GM23338 (cell line): ENCODE results near the gene SLC45A1. TPM values are rescaled to one million over a fixed set of nuclear protein-coding genes. Genes with fewer than 3 reads are reported as not detected.

ENCODE experiments used
- ATAC-seq: fragments of 200-7000 bp; cut with Tn5 transposase; 3 replicates; pipeline ENCODE4 v1.9.1; 2020
- DNase-seq: peaks from one replicate; pipeline ENCODE4 v3.0.0-alpha.2; 2015; ENCODE audit warnings: low spot score
- H2AFZ ChIP-seq: fragments of 200-600 bp; sonication (generic); 2 replicates; pipeline ENCODE4 v1.8.0; 2016; ENCODE audit warnings: antibody characterized with exemption, mild to moderate bottlenecking, moderate library complexity
- H3F3A ChIP-seq: fragments of 200-600 bp; sonication (generic); replicated peaks from 2 replicates; pipeline ENCODE4 v1.8.0; 2017; ENCODE audit warnings: antibody characterized with exemption, mixed run types, low read depth
- H3K27ac ChIP-seq: fragments of 200-600 bp; sonication (generic); 2 replicates; pipeline ENCODE4 v1.6.1; 2016; ENCODE audit warnings: low read depth
- H3K27me3 ChIP-seq: fragments of 200-600 bp; sonication (generic); 2 replicates; pipeline ENCODE4 v1.8.0; 2016; ENCODE audit warnings: mild to moderate bottlenecking, mixed run types, moderate library complexity; ENCODE audit not compliant: insufficient read depth
- H3K36me3 ChIP-seq: fragments of 200-600 bp; sonication (generic); 2 replicates; pipeline ENCODE4 v1.8.0; 2016; ENCODE audit warnings: mild to moderate bottlenecking; ENCODE audit not compliant: insufficient read depth
- H3K4me1 ChIP-seq: fragments of 200-600 bp; sonication (generic); 2 replicates; pipeline ENCODE4 v1.8.0; 2016; ENCODE audit warnings: mild to moderate bottlenecking, moderate library complexity; ENCODE audit not compliant: insufficient read depth
- H3K4me2 ChIP-seq: fragments of 200-600 bp; sonication (generic); 2 replicates; pipeline ENCODE4 v1.7.1; 2017; ENCODE audit warnings: mixed run types
- H3K4me3 ChIP-seq: fragments of 200-600 bp; sonication (generic); 2 replicates; pipeline ENCODE4 v1.6.1; 2016; ENCODE audit warnings: mixed run types
- H3K79me2 ChIP-seq: fragments of 200-600 bp; sonication (generic); replicated peaks from 2 replicates; pipeline ENCODE4 v1.8.0; 2017; ENCODE audit warnings: mild to moderate bottlenecking; ENCODE audit not compliant: insufficient read depth
- H3K9me2 ChIP-seq: fragments of 200-600 bp; sonication (generic); 2 replicates; pipeline ENCODE4 v1.8.0; 2017; ENCODE audit not compliant: insufficient read depth
- H4K20me1 ChIP-seq: fragments of 200-600 bp; sonication (generic); replicated peaks from 2 replicates; pipeline ENCODE4 v1.8.0; 2017; ENCODE audit warnings: mild to moderate bottlenecking; ENCODE audit not compliant: insufficient read depth
- H3K27ac Mint-ChIP-seq: 2 replicates; pipeline ENCODE4 v1.8.0; 2020; ENCODE audit warnings: inconsistent platforms, mild to moderate bottlenecking, moderate library complexity, mixed read lengths
- H3K27me3 Mint-ChIP-seq: 3 replicates; pipeline ENCODE4 v1.8.0; 2022; ENCODE audit warnings: low read depth, mild to moderate bottlenecking, moderate library complexity, mixed read lengths, inconsistent platforms; ENCODE audit not compliant: insufficient read depth, poor library complexity
- H3K36me3 Mint-ChIP-seq: 3 replicates; pipeline ENCODE4 v1.8.0; 2021; ENCODE audit warnings: low read depth, mild to moderate bottlenecking, inconsistent platforms, moderate library complexity, mixed read lengths
- H3K4me1 Mint-ChIP-seq: 3 replicates; pipeline ENCODE4 v1.8.0; 2020; ENCODE audit warnings: mild to moderate bottlenecking, inconsistent platforms, mixed read lengths
- H3K4me3 Mint-ChIP-seq: 3 replicates; pipeline ENCODE4 v1.8.0; 2021; ENCODE audit warnings: moderate library complexity, mild to moderate bottlenecking, inconsistent platforms, mixed read lengths
- H3K9me3 Mint-ChIP-seq: 3 replicates; pipeline ENCODE4 v1.8.0; 2020; ENCODE audit warnings: moderate library complexity, mild to moderate bottlenecking, inconsistent platforms, mixed read lengths
- CREB1 ChIP-seq: fragments of 250-450 bp; sonication (Bioruptor Pico); IDR thresholded peaks from 2 replicates; pipeline ENCODE4 v1.5.0; 2020; ENCODE audit warnings: low read depth, mild to moderate bottlenecking, moderate library complexity
- ETS1 ChIP-seq: IDR thresholded peaks from 2 replicates; pipeline ENCODE4 v1.6.1; 2016; ENCODE audit warnings: antibody characterized with exemption
- EZH2 ChIP-seq: fragments of 200-600 bp; sonication (generic); IDR thresholded peaks from one replicate; pipeline ENCODE4 v1.8.0; 2017; ENCODE audit warnings: antibody characterized with exemption, mild to moderate bottlenecking, low read depth; ENCODE audit not compliant: unreplicated experiment
- EZH2phosphoT487 ChIP-seq: fragments of 200-600 bp; sonication (generic); IDR thresholded peaks from one replicate; pipeline ENCODE4 v1.8.1; 2018; ENCODE audit warnings: antibody characterized with exemption; ENCODE audit not compliant: unreplicated experiment
- JUNB ChIP-seq: IDR thresholded peaks from one replicate; pipeline ENCODE4 v1.6.1; 2016; ENCODE audit warnings: antibody characterized with exemption; ENCODE audit not compliant: unreplicated experiment
- POLR2AphosphoS5 ChIP-seq: IDR thresholded peaks from 2 replicates; pipeline ENCODE4 v1.6.1; 2016; ENCODE audit warnings: antibody characterized with exemption, low read depth
- REST ChIP-seq: IDR thresholded peaks from one replicate; pipeline ENCODE4 v1.6.1; 2018; ENCODE audit warnings: antibody characterized with exemption; ENCODE audit not compliant: unreplicated experiment
- STAT1 ChIP-seq: IDR thresholded peaks from one replicate; pipeline ENCODE4 v1.6.1; 2016; ENCODE audit warnings: antibody characterized with exemption; ENCODE audit not compliant: unreplicated experiment
- ZNF114 ChIP-seq: fragments of 250-450 bp; sonication (Bioruptor Pico); IDR thresholded peaks from 2 replicates; pipeline ENCODE4 v1.5.0; 2020; ENCODE audit warnings: mild to moderate bottlenecking, moderate library complexity
- ZNF331 ChIP-seq: fragments of 250-450 bp; sonication (Bioruptor Pico); IDR thresholded peaks from 2 replicates; pipeline ENCODE4 v1.5.0; 2020; ENCODE audit warnings: low read depth, mild to moderate bottlenecking, moderate library complexity
- ZNF462 ChIP-seq: fragments of 250-450 bp; sonication (Bioruptor Pico); IDR thresholded peaks from 2 replicates; pipeline ENCODE4 v1.5.0; 2020; ENCODE audit warnings: mild to moderate bottlenecking, moderate library complexity
- polyA plus RNA-seq: library from polyadenylated mRNA; unstranded; fragments of >200 nt; fragmentation: Nextera tagmentation; extraction: Ambion mirVana; gene quantifications from 2 replicates; pipeline ENCODE4 v1.2.1, GENCODE V29; 2016
- total RNA-seq: library from RNA; depleted of rRNA; stranded (reverse); fragments of >200 nt; shearing (Covaris generic); gene quantifications from 2 replicates; pipeline ENCODE4 v1.2.3, GENCODE V29; 2014

The SLC45A1 gene
- total and polyA plus RNA-seq, 2 experiments from 2014 or later, result 1.3 to 2.3 TPM

- no peak for TF ChIP-seq ETS1
- TF ChIP-seq STAT1, result no peak
- no peak for TF ChIP-seq ZNF331 (CRISPR knock-in tag)
- no peak for TF ChIP-seq ZNF114 (CRISPR knock-in tag)
Observed at GRCh38 chr1:8297245-8297644, 20.7 kb upstream of the SLC45A1 start (continued).

GRCh38 chr1:8299963-8300362, 18.0 kb upstream of the SLC45A1 start:
- no peak overlapping the region for H3K4me3 Mint-ChIP-seq
- H3K9me2 ChIP-seq, result no peaks in the 10 kb centered on the region
- TF ChIP-seq POLR2AphosphoS5 (no peak), EZH2phosphoT487 (no peak), ETS1 (no peak), EZH2 (no peak), REST (no peak), CREB1 (no peak), ZNF462 (CRISPR knock-in tag) (no peak), JUNB (no peak)
- H3K4me3 ChIP-seq, result no peak overlapping the region
- peak overlapping the region; percentile 74 for H2AFZ ChIP-seq
- no peaks in the 10 kb centered on the region for H4K20me1 ChIP-seq
- no peaks in the 10 kb centered on the region for H3K9me3 Mint-ChIP-seq
- H3K27ac Mint-ChIP-seq, result no peak overlapping the region
- no peak overlapping the region for H3K4me2 ChIP-seq
- no peaks in the 10 kb centered on the region for H3K36me3 Mint-ChIP-seq
- no peak for ATAC-seq
- peaks cover 18% of the 10 kb centered on the region for H3K4me1 Mint-ChIP-seq
- DNase-seq, result no peak
- H3K4me1 ChIP-seq, result peaks cover 10% of the 10 kb centered on the region
- H3K36me3 ChIP-seq, result no peaks in the 10 kb centered on the region
- H3K27me3 ChIP-seq, result no peaks in the 10 kb centered on the region
- peaks cover 6% of the 10 kb centered on the region for H3K27me3 Mint-ChIP-seq
- no peak overlapping the region for H3K27ac ChIP-seq
- H3K79me2 ChIP-seq, result no peaks in the 10 kb centered on the region
- H3F3A ChIP-seq, result no peaks in the 10 kb centered on the region
